NT2/D1 (cell line): ENCODE data around the gene DGAT2.

ENCODE experiments used
- SUZ12 ChIP-seq: IDR thresholded peaks from 2 replicates; pipeline ENCODE4 v1.6.1; 2011; ENCODE audit not compliant: insufficient read length, insufficient read depth; ENCODE audit errors: extremely low read depth
- YY1 ChIP-seq: IDR thresholded peaks from 2 replicates; pipeline ENCODE4 v1.6.1; 2011; ENCODE audit not compliant: insufficient read length, insufficient read depth
- ZNF274 ChIP-seq: IDR thresholded peaks from 2 replicates; pipeline ENCODE4 v1.6.1; 2011; ENCODE audit warnings: mild to moderate bottlenecking, low read depth, low read length

DNA sequence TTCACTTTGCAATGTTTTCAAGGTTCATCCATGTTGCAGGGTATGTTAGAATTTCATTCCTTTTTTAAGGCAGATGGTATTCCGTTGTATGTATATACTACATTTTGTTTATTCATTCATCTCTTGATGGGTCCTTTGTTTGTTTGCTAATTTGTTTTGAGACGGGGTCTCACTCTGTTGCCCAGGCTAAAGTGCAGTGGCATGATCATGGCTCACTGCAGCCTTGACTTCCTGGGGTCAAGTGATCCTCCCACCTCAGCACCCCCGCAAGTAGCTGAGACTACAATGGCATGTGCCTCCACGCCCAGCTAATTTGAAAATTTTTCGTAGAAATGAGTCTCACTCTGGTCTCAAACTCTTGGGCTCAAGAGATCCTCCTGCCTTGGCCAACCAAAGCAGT lies 52.6 kb downstream of the DGAT2 start:
- TF ChIP-seq ZNF274, result no peak
- TF ChIP-seq YY1, result no peak
- TF ChIP-seq SUZ12, result no peak
